ENCODE results near the gene C4orf50. TPM values are rescaled to one million over a fixed set of nuclear protein-coding genes. Genes with fewer than 3 reads are reported as not detected.

The C4orf50 gene
- total and polyA plus RNA-seq, 4 donors, result under 0.01 to 0.17 TPM; not detected in 2

GRCh38 chr4:5887011-5887360 lies 131.2 kb downstream of the C4orf50 start:
- H3K4me1 ChIP-seq (ENCODE audit: control insufficient read depth in 4 of 4, insufficient read depth in 4 of 4, low read length in 3 of 4), result peaks cover 0 to 5% (median 2%) of the 10 kb centered on the region in 4 donors
- DNase-seq (ENCODE audit: low spot score), result no peak
- TF ChIP-seq CTCF (IDR thresholded peaks at IDR 0.05; ENCODE audit: low read depth, low read length, missing input control) (no peak), NR2F2 (IDR thresholded peaks at IDR 0.05) (no peak), EGR1 (IDR thresholded peaks at IDR 0.05; ENCODE audit: low read depth in 2 of 2) (no peak), REST (IDR thresholded peaks at IDR 0.05) (no peak), HNF4G (IDR thresholded peaks at IDR 0.05) (no peak), FOXA1 (IDR thresholded peaks at IDR 0.05) (no peak), YY1 (IDR thresholded peaks at IDR 0.05) (no peak), GABPA (IDR thresholded peaks at IDR 0.05 in 1 of 2, conservative IDR thresholded peaks at IDR 0.05 in 1 of 2) (no peak), HNF4A (conservative IDR thresholded peaks at IDR 0.05) (no peak), TAF1 (conservative IDR thresholded peaks at IDR 0.05) (no peak), ATF3 (IDR thresholded peaks at IDR 0.05) (no peak), SP1 (IDR thresholded peaks at IDR 0.05) (no peak), RAD21 (IDR thresholded peaks at IDR 0.05) (no peak)
- no peak overlapping the region for H3K27ac ChIP-seq (ENCODE audit: low read depth in 1 of 2, low read length in 2 of 2)
- no peak overlapping the region for H3K9ac ChIP-seq (ENCODE audit: low read depth in 1 of 2, low read length in 2 of 2)
- peaks cover 3 to 17% (median 15%) of the 10 kb centered on the region in 4 donors for H3K27me3 ChIP-seq (ENCODE audit: control insufficient read depth in 4 of 4, insufficient read depth in 4 of 4, low read length in 3 of 4)
- 30% methylated on average over 8 of the region's 8 CpGs for WGBS
- no peaks in the 10 kb centered on the region for H3K36me3 ChIP-seq (ENCODE audit: control insufficient read depth in 4 of 4, insufficient read depth in 3 of 4, low read depth in 1 of 4, low read length in 3 of 4)
- H3K4me3 ChIP-seq (ENCODE audit: low read depth in 1 of 3, low read length in 3 of 3), result no peak overlapping the region
- H3K9me3 ChIP-seq (ENCODE audit: control insufficient read depth in 4 of 4, low read length in 3 of 4), result no peaks in the 10 kb centered on the region

GRCh38 chr4:5885733-5886132 lies 132.5 kb downstream of the C4orf50 start:
- H3K9me3 ChIP-seq (ENCODE audit: control insufficient read depth in 4 of 4, low read length in 3 of 4), result no peaks in the 10 kb centered on the region
- peaks cover 3 to 14% (median 12%) of the 10 kb centered on the region in 4 donors for H3K27me3 ChIP-seq (ENCODE audit: control insufficient read depth in 4 of 4, insufficient read depth in 4 of 4, low read length in 3 of 4)
- DNase-seq (ENCODE audit: low spot score), result no peak
- H3K4me3 ChIP-seq (ENCODE audit: low read depth in 1 of 3, low read length in 3 of 3), result no peak overlapping the region
- peaks cover 0 to 5% (median 2%) of the 10 kb centered on the region in 4 donors for H3K4me1 ChIP-seq (ENCODE audit: control insufficient read depth in 4 of 4, insufficient read depth in 4 of 4, low read length in 3 of 4)
- H3K36me3 ChIP-seq (ENCODE audit: control insufficient read depth in 4 of 4, insufficient read depth in 3 of 4, low read depth in 1 of 4, low read length in 3 of 4), result no peaks in the 10 kb centered on the region
- H3K27ac ChIP-seq (ENCODE audit: low read depth in 1 of 2, low read length in 2 of 2), result no peak overlapping the region
- H3K9ac ChIP-seq (ENCODE audit: low read depth in 1 of 2, low read length in 2 of 2), result no peak overlapping the region
- 60% methylated on average over 3 of the region's 3 CpGs for WGBS
- no peak for TF ChIP-seq CTCF (IDR thresholded peaks at IDR 0.05; ENCODE audit: low read depth, low read length, missing input control)
- TF ChIP-seq ZBTB33 (IDR thresholded peaks at IDR 0.05), result no peak
- TF ChIP-seq TAF1 (conservative IDR thresholded peaks at IDR 0.05), result no peak
- TF ChIP-seq RXRA (IDR thresholded peaks at IDR 0.05), result no peak
- TF ChIP-seq MAX (IDR thresholded peaks at IDR 0.05), result no peak
- no peak for TF ChIP-seq JUND (IDR thresholded peaks at IDR 0.05)
